Activated naive CD4-positive, alpha-beta T cell treated with anti-CD3 and anti-CD28 coated beads, Interleukin-2, amount 50 U/mL, for 16 hours (primary cell): ENCODE results near the gene OTOP2.
"Not testable (repeated sequence)": the region's sequence is repeated elsewhere in the genome, so short reads cannot be mapped to it uniquely, and the experiment has no call there.

Experiments used
- DNase-seq: peaks from one replicate; pipeline ENCODE4 v3.0.0-alpha.2; 2020

OTOP2 gene

GRCh38 chr17:74975943-74976342, 51.9 kb downstream of the OTOP2 start:
- DNase-seq = no peak

GRCh38 chr17:74977802-74978201, 53.7 kb downstream of the OTOP2 start:
- no peak for DNase-seq

GRCh38 chr17:74978240-74978639, 54.2 kb downstream of the OTOP2 start:
- DNase-seq = no peak

- DNase-seq = no peak
Measured at GRCh38 chr17:74979408-74980146, 55.5 kb downstream of the OTOP2 start.

- DNase-seq = no peak
Measured at GRCh38 chr17:74981318-74981978, 57.4 kb downstream of the OTOP2 start.

- DNase-seq = peak; percentile 82
Measured at GRCh38 chr17:74981979-74982662, 58.0 kb downstream of the OTOP2 start.

- not testable (repeated sequence) for DNase-seq
Measured at GRCh38 chr17:74982663-74983313, 58.7 kb downstream of the OTOP2 start.
